Neutrophil (primary cell): ENCODE results near the gene SLC25A6.

Experiments
- H3K27ac ChIP-seq: fragments of 200-600 bp; sonication (generic); 2 replicates; pipeline ENCODE4 v1.5.1; 2016; ENCODE audit warnings: mild to moderate bottlenecking, moderate library complexity
- H3K27me3 ChIP-seq: fragments of 200-600 bp; sonication (generic); 2 replicates; pipeline ENCODE4 v1.6.0; 2016; ENCODE audit warnings: mild to moderate bottlenecking
- H3K36me3 ChIP-seq: fragments of 200-600 bp; sonication (generic); 2 replicates; pipeline ENCODE4 v1.5.1; 2017
- H3K4me1 ChIP-seq, 2 experiments: fragments of 200-600 bp in 1 of 2; sonication (generic) in 1 of 2; 1 replicate in 1 of 2; 2 replicates in 1 of 2; pipeline versions ENCODE4 v1.5.1 to v1.6.1; 2013 to 2016; ENCODE audit warnings: low read depth in 1 of 2, low read length in 1 of 2, mild to moderate bottlenecking in 1 of 2, moderate library complexity in 1 of 2; ENCODE audit not compliant: control insufficient read depth in 1 of 2, insufficient read depth in 1 of 2
- H3K4me3 ChIP-seq, 2 experiments: fragments of 200-600 bp in 1 of 2; sonication (generic) in 1 of 2; 1 replicate in 1 of 2; 2 replicates in 1 of 2; pipeline ENCODE4 v1.5.1; 2013 to 2016; ENCODE audit warnings: low read depth in 1 of 2, low read length in 1 of 2, mild to moderate bottlenecking in 1 of 2, moderate library complexity in 1 of 2
- H3K9me3 ChIP-seq: fragments of 200-600 bp; sonication (generic); 2 replicates; pipeline ENCODE4 v1.5.1; 2016
- CTCF ChIP-seq: fragments of 200-600 bp; sonication (generic); IDR thresholded peaks from 2 replicates; pipeline ENCODE4 v1.5.1; 2016; ENCODE audit warnings: antibody characterized with exemption

Gene SLC25A6

GRCh38 chrX:1422135-1422465 is 30.2 kb upstream of the SLC25A6 start:
- Histone ChIP-seq H3K4me1 (no peaks in the 10 kb centered on the region), H3K36me3 (peaks cover 66% of the 10 kb centered on the region), H3K9me3 (peaks cover 8% of the 10 kb centered on the region), H3K4me3 (no peak overlapping the region), H3K27ac (no peak overlapping the region), H3K27me3 (no peaks in the 10 kb centered on the region)
- TF ChIP-seq CTCF, result no peak

GRCh38 chrX:1421433-1422134 is 29.7 kb upstream of the SLC25A6 start:
- Histone ChIP-seq H3K9me3 (peaks cover 8% of the 10 kb centered on the region), H3K4me3 (no peak overlapping the region), H3K27me3 (no peaks in the 10 kb centered on the region), H3K4me1 (no peaks in the 10 kb centered on the region), H3K27ac (no peak overlapping the region), H3K36me3 (peaks cover 63% of the 10 kb centered on the region)
- no peak for TF ChIP-seq CTCF

- H3K4me3 ChIP-seq, result no peak overlapping the region
- no peak overlapping the region for H3K27ac ChIP-seq
- H3K27me3 ChIP-seq, result no peaks in the 10 kb centered on the region
- H3K9me3 ChIP-seq, result peaks cover 8% of the 10 kb centered on the region
- H3K4me1 ChIP-seq, result no peaks in the 10 kb centered on the region
- TF ChIP-seq CTCF, result no peak
- peaks cover 56% of the 10 kb centered on the region for H3K36me3 ChIP-seq
Measured at GRCh38 chrX:1420371-1420770, 28.5 kb upstream of the SLC25A6 start.

DNA sequence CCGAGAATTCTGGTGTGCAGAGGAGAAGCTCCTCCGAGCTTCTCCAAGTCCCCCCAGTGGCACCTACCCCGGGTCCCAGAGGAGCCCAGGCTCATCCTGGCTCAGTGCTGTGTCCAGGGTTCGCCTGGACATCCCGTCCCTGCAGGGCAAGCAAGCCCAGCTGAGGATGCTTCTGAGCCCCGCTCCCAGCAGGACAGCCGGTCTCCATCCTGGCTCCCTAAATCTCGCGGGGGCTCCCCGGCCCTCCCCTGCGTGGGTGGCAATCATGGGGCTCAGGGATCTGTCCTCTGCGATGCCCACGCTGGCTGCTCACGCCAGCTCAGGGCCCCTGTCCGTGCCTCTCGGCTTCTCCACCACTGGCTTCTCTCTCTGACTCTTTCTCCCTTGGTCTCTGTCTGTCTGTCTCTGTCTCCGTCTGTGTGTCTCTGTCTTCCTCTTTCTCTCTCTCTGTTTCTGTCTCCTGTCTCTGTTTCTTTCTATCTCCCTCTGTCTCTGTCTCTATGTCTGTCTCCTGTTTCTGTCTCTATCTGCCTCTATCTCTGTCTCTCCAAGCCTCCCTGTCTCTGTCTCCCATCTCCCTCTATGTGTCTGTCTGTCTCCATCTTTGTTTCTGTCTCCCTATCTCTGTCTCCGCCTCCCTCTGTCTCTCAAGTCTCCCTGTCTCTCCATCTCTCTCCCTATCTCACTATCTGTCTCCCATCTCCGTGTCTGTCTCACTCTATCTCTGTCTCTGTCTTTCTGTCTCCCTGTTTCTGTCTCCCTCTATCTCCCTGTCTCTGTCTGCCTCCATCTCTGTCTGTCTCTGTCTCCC is 27.8 kb upstream of the SLC25A6 start:
- no peak overlapping the region for H3K27ac ChIP-seq
- peaks cover 50% of the 10 kb centered on the region for H3K36me3 ChIP-seq
- H3K9me3 ChIP-seq, result peaks cover 8% of the 10 kb centered on the region
- H3K4me3 ChIP-seq, result no peak overlapping the region
- H3K27me3 ChIP-seq, result no peaks in the 10 kb centered on the region
- no peaks in the 10 kb centered on the region for H3K4me1 ChIP-seq
- no peak for TF ChIP-seq CTCF

GRCh38 chrX:1418901-1419544 is 27.1 kb upstream of the SLC25A6 start:
- H3K4me1 ChIP-seq, result no peaks in the 10 kb centered on the region
- peaks cover 8% of the 10 kb centered on the region for H3K9me3 ChIP-seq
- peaks cover 54% of the 10 kb centered on the region for H3K36me3 ChIP-seq
- TF ChIP-seq CTCF, result no peak
- H3K27ac ChIP-seq, result no peak overlapping the region
- H3K4me3 ChIP-seq, result no peak overlapping the region
- H3K27me3 ChIP-seq, result no peaks in the 10 kb centered on the region
